Astrocyte (in vitro differentiated cells and primary cell): ENCODE results near the gene PAOX. TPM values are rescaled to one million over a fixed set of nuclear protein-coding genes. Genes with fewer than 3 reads are reported as not detected.
A peak's percentile ranks its signal among the peaks of the same experiment; 100 is the strongest.

Source experiments
- DNase-seq: peaks from one replicate; pipeline ENCODE4 v3.0.0-alpha.2; 2010; ENCODE audit warnings: low read depth
- FAIRE-seq: peaks from 2 replicates; lab custom pipeline; 2011; peaks lifted over from hg19 to GRCh38; lab: Jason Lieb, UNC
- H2AFZ ChIP-seq: 2 replicates; pipeline ENCODE4 v1.6.0; 2012; ENCODE audit warnings: low read depth, low read length, inconsistent platforms
- H3K27ac ChIP-seq: 2 replicates; pipeline ENCODE4 v1.5.1; 2011; ENCODE audit warnings: low read depth, low read length, inconsistent platforms
- H3K27me3 ChIP-seq: 2 replicates; pipeline ENCODE4 v1.6.0; 2011; ENCODE audit warnings: low read length, inconsistent platforms; ENCODE audit not compliant: insufficient read depth
- H3K36me3 ChIP-seq: 2 replicates; pipeline ENCODE4 v1.5.1; 2011; ENCODE audit warnings: low read length, inconsistent platforms; ENCODE audit not compliant: insufficient read depth
- H3K4me1 ChIP-seq: 2 replicates; pipeline ENCODE4 v1.5.1; 2011; ENCODE audit warnings: low read length, inconsistent platforms; ENCODE audit not compliant: insufficient read depth
- H3K4me2 ChIP-seq: 2 replicates; pipeline ENCODE4 v1.6.0; 2012; ENCODE audit warnings: low read length, inconsistent platforms
- H3K4me3 ChIP-seq: 2 replicates; pipeline ENCODE4 v1.5.1; 2011; ENCODE audit warnings: low read depth, mild to moderate bottlenecking, low read length, inconsistent platforms; ENCODE audit not compliant: insufficient read depth
- H3K79me2 ChIP-seq: 2 replicates; pipeline ENCODE4 v1.6.0; 2012; ENCODE audit warnings: mild to moderate bottlenecking, low read length, inconsistent platforms; ENCODE audit not compliant: insufficient read depth
- H3K9ac ChIP-seq: 2 replicates; pipeline ENCODE4 v1.6.0; 2012; ENCODE audit warnings: mild to moderate bottlenecking, low read length, inconsistent platforms
- H3K9me3 ChIP-seq: 2 replicates; pipeline ENCODE4 v1.5.1; 2012; ENCODE audit warnings: low read depth, mild to moderate bottlenecking, low read length, inconsistent platforms; ENCODE audit not compliant: insufficient read depth
- H4K20me1 ChIP-seq: 2 replicates; pipeline ENCODE4 v1.6.0; 2012; ENCODE audit warnings: low read length, inconsistent platforms; ENCODE audit not compliant: insufficient read depth
- H3K27ac Mint-ChIP-seq: one replicate; pipeline ENCODE4 v1.8.0; 2021; ENCODE audit warnings: mild to moderate bottlenecking, mixed read lengths; ENCODE audit not compliant: unreplicated experiment
- H3K27me3 Mint-ChIP-seq: one replicate; pipeline ENCODE4 v1.8.0; 2021; ENCODE audit warnings: low read depth, mixed read lengths; ENCODE audit not compliant: unreplicated experiment
- H3K36me3 Mint-ChIP-seq: one replicate; pipeline ENCODE4 v1.8.0; 2021; ENCODE audit warnings: low read depth, mixed read lengths; ENCODE audit not compliant: unreplicated experiment
- H3K4me1 Mint-ChIP-seq: one replicate; pipeline ENCODE4 v1.8.0; 2021; ENCODE audit warnings: low read depth, mixed read lengths; ENCODE audit not compliant: unreplicated experiment
- H3K4me3 Mint-ChIP-seq: one replicate; pipeline ENCODE4 v1.8.0; 2021; ENCODE audit warnings: mild to moderate bottlenecking, moderate library complexity, mixed read lengths; ENCODE audit not compliant: unreplicated experiment
- H3K9me3 Mint-ChIP-seq: one replicate; pipeline ENCODE4 v1.8.0; 2021; ENCODE audit warnings: mild to moderate bottlenecking, mixed read lengths; ENCODE audit not compliant: unreplicated experiment
- CTCF ChIP-seq: IDR thresholded peaks from 2 replicates; pipeline ENCODE4 v1.5.1; 2011; ENCODE audit warnings: low read depth, mild to moderate bottlenecking, inconsistent platforms, low read length, moderate library complexity; ENCODE audit not compliant: insufficient read depth
- EZH2 ChIP-seq: IDR thresholded peaks from 2 replicates; pipeline ENCODE4 v1.6.1; 2012; ENCODE audit warnings: mild to moderate bottlenecking, low read length, inconsistent platforms; ENCODE audit not compliant: insufficient read depth
- total RNA-seq: library from RNA; stranded (reverse); gene quantifications from 2 replicates; pipeline ENCODE4 v1.2.1, GENCODE V29; 2021

Gene PAOX
- total RNA-seq, 1 donor from 2014 or later = 7.9 TPM

GRCh38 chr10:133377818-133378250 is 1.2 kb upstream of the PAOX start:
- Histone ChIP-seq H3K27me3 (no peaks in the 10 kb centered on the region), H3K79me2 (no peaks in the 10 kb centered on the region), H3K27ac (no peak overlapping the region), H3K9ac (peak overlapping the region; percentile 68), H3K4me3 (peak overlapping the region; percentile 78), H3K36me3 (no peaks in the 10 kb centered on the region), H4K20me1 (no peaks in the 10 kb centered on the region), H3K9me3 (no peaks in the 10 kb centered on the region), H3K4me2 (peak overlapping the region; percentile 99), H2AFZ (peak overlapping the region; percentile 96), H3K4me1 (peaks cover 7% of the 10 kb centered on the region)
- peaks cover 2% of the 10 kb centered on the region for H3K4me1 Mint-ChIP-seq
- TF ChIP-seq EZH2 (no peak), CTCF (no peak)
- peak overlapping the region; percentile 85 for H3K4me3 Mint-ChIP-seq
- no peak for DNase-seq
- no peak overlapping the region for H3K27ac Mint-ChIP-seq
- H3K9me3 Mint-ChIP-seq = peaks cover 2% of the 10 kb centered on the region
- no peaks in the 10 kb centered on the region for H3K36me3 Mint-ChIP-seq
- no peak for FAIRE-seq
- H3K27me3 Mint-ChIP-seq = peaks cover 14% of the 10 kb centered on the region

- peaks cover 2% of the 10 kb centered on the region for H3K9me3 Mint-ChIP-seq
- H4K20me1 ChIP-seq = no peaks in the 10 kb centered on the region
- no peaks in the 10 kb centered on the region for H3K36me3 Mint-ChIP-seq
- H3K4me3 Mint-ChIP-seq = peak overlapping the region; percentile 85
- FAIRE-seq = no peak
- peaks cover 2% of the 10 kb centered on the region for H3K4me1 Mint-ChIP-seq
- peak overlapping the region; percentile 68 for H3K9ac ChIP-seq
- no peak overlapping the region for H3K27ac Mint-ChIP-seq
- peak overlapping the region; percentile 78 for H3K4me3 ChIP-seq
- TF ChIP-seq EZH2 (no peak), CTCF (no peak)
- H3K4me2 ChIP-seq = peak overlapping the region; percentile 99
- peaks cover 7% of the 10 kb centered on the region for H3K4me1 ChIP-seq
- H3K36me3 ChIP-seq = no peaks in the 10 kb centered on the region
- peak overlapping the region; percentile 96 for H2AFZ ChIP-seq
- DNase-seq = peak; percentile 18
- no peaks in the 10 kb centered on the region for H3K9me3 ChIP-seq
- no peaks in the 10 kb centered on the region for H3K79me2 ChIP-seq
- H3K27me3 ChIP-seq = no peaks in the 10 kb centered on the region
- no peak overlapping the region for H3K27ac ChIP-seq
- peaks cover 14% of the 10 kb centered on the region for H3K27me3 Mint-ChIP-seq
These were observed 588 bp upstream of the PAOX start for GRCh38 chr10:133378251-133379096.
